ENCODE measurements around the gene GTF3C1. TPM values are rescaled to one million over a fixed set of nuclear protein-coding genes. Genes with fewer than 3 reads are reported as not detected.
A peak's percentile ranks its signal among the peaks of the same experiment; 100 is the strongest.
"Not testable (repeated sequence)": the region's sequence is repeated elsewhere in the genome, so short reads cannot be mapped to it uniquely, and the experiment has no call there.

The GTF3C1 gene
- total RNA-seq, 2 experiments from 2014 or later: 48.8 to 50.7 TPM

GRCh38 chr16:27436921-27437650, 112.6 kb downstream of the GTF3C1 start:
- H3K36me3 Mint-ChIP-seq (ENCODE audit: low read depth): peaks cover 87% of the 10 kb centered on the region
- no peaks in the 10 kb centered on the region for H3K27me3 Mint-ChIP-seq
- H3K9me3 Mint-ChIP-seq (ENCODE audit: low read depth): no peaks in the 10 kb centered on the region
- CTCF ChIA-PET: interaction anchor here (0.8 to 1.3 kb wide), 2 partner anchors 29 to 49 kb away, joined by 3 to 4 read pairs; no protein-coding TSS in a partner anchor
- H3K4me1 Mint-ChIP-seq: peaks cover 12% of the 10 kb centered on the region
- POLR2A ChIA-PET: interaction anchor here (1.3 kb wide), 1 partner anchor 14 kb away, joined by 3 read pairs; no protein-coding TSS in a partner anchor
- H3K27ac Mint-ChIP-seq: no peak overlapping the region
- H3K4me3 Mint-ChIP-seq: no peak overlapping the region
- intact Hi-C loops (cut with DNase I, micrococcal nuclease): no loop called here
- ATAC-seq (no peak), DNase-seq (peak; percentile 5)

- POLR2A ChIA-PET: no interaction called here
- Mint-ChIP-seq H3K4me1 (peaks cover 20% of the 10 kb centered on the region), H3K4me3 (no peak overlapping the region), H3K27me3 (no peaks in the 10 kb centered on the region), H3K9me3 (ENCODE audit: low read depth) (no peaks in the 10 kb centered on the region), H3K36me3 (ENCODE audit: low read depth) (peaks cover 87% of the 10 kb centered on the region), H3K27ac (no peak overlapping the region)
- ATAC-seq (no peak), DNase-seq (no peak)
- intact Hi-C loops (cut with DNase I, micrococcal nuclease): no loop called here
- CTCF ChIA-PET: interaction anchor here (0.8 kb wide), 1 partner anchor 50 kb away, joined by 3 read pairs; no protein-coding TSS in a partner anchor
Measured at GRCh38 chr16:27436065-27436464, 113.6 kb downstream of the GTF3C1 start.

- POLR2A ChIA-PET: interaction anchor here (0.6 kb wide), 1 partner anchor 62 kb away, joined by 3 read pairs; no protein-coding TSS in a partner anchor
- CTCF ChIA-PET; DNase-seq; ATAC-seq; H3K27me3 Mint-ChIP-seq; H3K4me3 Mint-ChIP-seq; H3K27ac Mint-ChIP-seq; H3K9me3 Mint-ChIP-seq (ENCODE audit: low read depth); intact Hi-C loops (cut with DNase I, micrococcal nuclease): not testable (repeated sequence)
- Mint-ChIP-seq H3K4me1 (peaks cover 29% of the 10 kb centered on the region), H3K36me3 (ENCODE audit: low read depth) (peaks cover 88% of the 10 kb centered on the region)
Measured at GRCh38 chr16:27435146-27435545, 114.6 kb downstream of the GTF3C1 start.

- H3K27me3 Mint-ChIP-seq: no peaks in the 10 kb centered on the region
- no peak overlapping the region for H3K4me3 Mint-ChIP-seq
- DNase-seq: no peak
- ChIA-PET CTCF (interaction anchor here (0.7 to 0.8 kb wide), 2 partner anchors 27 to 31 kb away, joined by 4 read pairs; no protein-coding TSS in a partner anchor), POLR2A (interaction anchor here (0.6 kb wide), 1 partner anchor 63 kb away, joined by 3 read pairs; no protein-coding TSS in a partner anchor)
- intact Hi-C loops (cut with DNase I, micrococcal nuclease): no loop called here
- no peak for ATAC-seq
- peaks cover 87% of the 10 kb centered on the region for H3K36me3 Mint-ChIP-seq (ENCODE audit: low read depth)
- peaks cover 35% of the 10 kb centered on the region for H3K4me1 Mint-ChIP-seq
- no peaks in the 10 kb centered on the region for H3K9me3 Mint-ChIP-seq (ENCODE audit: low read depth)
- peak overlapping the region; percentile 65 for H3K27ac Mint-ChIP-seq
Measured at GRCh38 chr16:27434141-27435051, 115.3 kb downstream of the GTF3C1 start.

GRCh38 chr16:27433636-27434035, 116.1 kb downstream of the GTF3C1 start:
- ChIA-PET CTCF (interaction anchor here (0.5 to 0.8 kb wide), 3 partner anchors 26 to 199 kb away, joined by 3 to 4 read pairs (median 4); no protein-coding TSS in a partner anchor), POLR2A (no interaction called here)
- ATAC-seq (no peak), DNase-seq (no peak)
- Mint-ChIP-seq H3K27me3 (no peaks in the 10 kb centered on the region), H3K4me3 (no peak overlapping the region), H3K27ac (peak overlapping the region; percentile 51), H3K36me3 (ENCODE audit: low read depth) (peaks cover 87% of the 10 kb centered on the region), H3K4me1 (peaks cover 38% of the 10 kb centered on the region), H3K9me3 (ENCODE audit: low read depth) (no peaks in the 10 kb centered on the region)
- intact Hi-C loops (cut with DNase I, micrococcal nuclease): no loop called here

- CTCF ChIA-PET: interaction anchor here (0.5 kb wide), 1 partner anchor 198 kb away, joined by 3 read pairs; no protein-coding TSS in a partner anchor
- DNase-seq; H3K9me3 Mint-ChIP-seq (ENCODE audit: low read depth); ATAC-seq; H3K27me3 Mint-ChIP-seq; H3K4me3 Mint-ChIP-seq; intact Hi-C loops (cut with DNase I, micrococcal nuclease): not testable (repeated sequence)
- H3K36me3 Mint-ChIP-seq (ENCODE audit: low read depth): peaks cover 87% of the 10 kb centered on the region
- peak overlapping the region; percentile 76 for H3K27ac Mint-ChIP-seq
- H3K4me1 Mint-ChIP-seq: peaks cover 42% of the 10 kb centered on the region
- POLR2A ChIA-PET: interaction anchor here (1.1 kb wide), 1 partner anchor 28 kb away, joined by 3 read pairs; no protein-coding TSS in a partner anchor
Measured at GRCh38 chr16:27433191-27433590, 116.5 kb downstream of the GTF3C1 start.

GRCh38 chr16:27432558-27432957, 117.2 kb downstream of the GTF3C1 start:
- peaks cover 47% of the 10 kb centered on the region for H3K4me1 Mint-ChIP-seq
- no peaks in the 10 kb centered on the region for H3K9me3 Mint-ChIP-seq (ENCODE audit: low read depth)
- intact Hi-C loops (cut with DNase I, micrococcal nuclease): no loop called here
- peaks cover 86% of the 10 kb centered on the region for H3K36me3 Mint-ChIP-seq (ENCODE audit: low read depth)
- H3K27ac Mint-ChIP-seq: peak overlapping the region; percentile 76
- POLR2A ChIA-PET: interaction anchor here (1.1 kb wide), 1 partner anchor 28 kb away, joined by 3 read pairs; no protein-coding TSS in a partner anchor
- CTCF ChIA-PET: interaction anchor here (1.3 kb wide), 1 partner anchor 10 kb away, joined by 4 read pairs; no protein-coding TSS in a partner anchor
- peak; percentile 4 for DNase-seq
- no peak for ATAC-seq
- H3K27me3 Mint-ChIP-seq: no peaks in the 10 kb centered on the region
- no peak overlapping the region for H3K4me3 Mint-ChIP-seq

GRCh38 chr16:27431773-27432532, 117.8 kb downstream of the GTF3C1 start:
- DNase-seq (peak; percentile 53), ATAC-seq (peak; percentile 80)
- POLR2A ChIA-PET: interaction anchor here (1.1 kb wide), 1 partner anchor 27 kb away, joined by 3 read pairs; no protein-coding TSS in a partner anchor
- Mint-ChIP-seq H3K36me3 (ENCODE audit: low read depth) (peaks cover 86% of the 10 kb centered on the region), H3K9me3 (ENCODE audit: low read depth) (no peaks in the 10 kb centered on the region), H3K27ac (peak overlapping the region; percentile 76), H3K4me1 (peaks cover 53% of the 10 kb centered on the region), H3K4me3 (no peak overlapping the region), H3K27me3 (no peaks in the 10 kb centered on the region)
- CTCF ChIA-PET: interaction anchor here (1.3 kb wide), 1 partner anchor 9 kb away, joined by 4 read pairs; no protein-coding TSS in a partner anchor
- intact Hi-C loops (cut with DNase I, micrococcal nuclease): loop anchor here in 1 of 2 experiments (2.0 kb wide), 1 partner anchor 15 kb away; no protein-coding TSS in a partner anchor

- peaks cover 62% of the 10 kb centered on the region for H3K4me1 Mint-ChIP-seq
- ATAC-seq (no peak), DNase-seq (peak; percentile 51)
- H3K36me3 Mint-ChIP-seq (ENCODE audit: low read depth): peaks cover 85% of the 10 kb centered on the region
- intact Hi-C loops (cut with DNase I, micrococcal nuclease): loop anchor here in 1 of 2 experiments (2.0 kb wide), 1 partner anchor 16 kb away; no protein-coding TSS in a partner anchor
- POLR2A ChIA-PET: interaction anchor here (1.0 kb wide), 1 partner anchor 23 kb away, joined by 4 read pairs; no protein-coding TSS in a partner anchor
- CTCF ChIA-PET: no interaction called here
- H3K9me3 Mint-ChIP-seq (ENCODE audit: low read depth): no peaks in the 10 kb centered on the region
- peak overlapping the region; percentile 61 for H3K27ac Mint-ChIP-seq
- H3K4me3 Mint-ChIP-seq: no peak overlapping the region
- no peaks in the 10 kb centered on the region for H3K27me3 Mint-ChIP-seq
Measured at GRCh38 chr16:27430923-27431484, 118.7 kb downstream of the GTF3C1 start.

- intact Hi-C loops (cut with DNase I, micrococcal nuclease): loop anchor here in 1 of 2 experiments (2.0 kb wide), 1 partner anchor 16 kb away; no protein-coding TSS in a partner anchor
- ChIA-PET CTCF (no interaction called here), POLR2A (interaction anchor here (1.0 kb wide), 1 partner anchor 23 kb away, joined by 4 read pairs; no protein-coding TSS in a partner anchor)
- H3K9me3 Mint-ChIP-seq (ENCODE audit: low read depth): no peaks in the 10 kb centered on the region
- H3K27me3 Mint-ChIP-seq: no peaks in the 10 kb centered on the region
- DNase-seq (no peak), ATAC-seq (no peak)
- peak overlapping the region; percentile 61 for H3K27ac Mint-ChIP-seq
- H3K36me3 Mint-ChIP-seq (ENCODE audit: low read depth): peaks cover 85% of the 10 kb centered on the region
- peaks cover 67% of the 10 kb centered on the region for H3K4me1 Mint-ChIP-seq
- no peak overlapping the region for H3K4me3 Mint-ChIP-seq
Measured at GRCh38 chr16:27430512-27430911, 119.2 kb downstream of the GTF3C1 start.
